IMR-90 (cell line): ENCODE data around the gene PI16. TPM values are rescaled to one million over a fixed set of nuclear protein-coding genes. Genes with fewer than 3 reads are reported as not detected.

Source experiments
- ATAC-seq: fragments of 200-7000 bp; cut with Tn5 transposase; 2 replicates; pipeline ENCODE4 v1.9.1; 2020; ENCODE audit warnings: low read depth, mild to moderate bottlenecking, moderate library complexity
- BruUV-seq: library from RNA; stranded (reverse); fragments of 400-500 nt; replicated peaks from 2 replicates; lab custom pipeline; 2021; lab: Mats Ljungman, UMichigan
- CTCF ChIA-PET: fragments of 300-600 bp; formaldehyde crosslinking; extraction: SDS; loops from one replicate; lab custom pipeline; 2021; ENCODE audit warnings: antibody characterized with exemption; lab: Yijun Ruan, JAX
- POLR2A ChIA-PET: fragments of 300-600 bp; sonication (Branson Sonifier 250); formaldehyde crosslinking; loops from one replicate; lab custom pipeline; 2022; ENCODE audit warnings: antibody characterized with exemption; ENCODE audit not compliant: unreplicated experiment; lab: Charles Lee
- DNase-seq: peaks from one replicate; pipeline ENCODE4 v3.0.0; 2013
- H2AFZ ChIP-seq: replicated peaks from 2 replicates; pipeline ENCODE3; 2013; ENCODE audit warnings: low read length, mild to moderate bottlenecking; ENCODE audit not compliant: poor library complexity
- H2AK5ac ChIP-seq: 2 replicates; pipeline ENCODE4 v1.6.1; 2013; ENCODE audit warnings: low read depth, low read length, inconsistent platforms
- H2AK9ac ChIP-seq: replicated peaks from 2 replicates; pipeline ENCODE3; 2013; ENCODE audit warnings: mild to moderate bottlenecking, low read depth, low read length, moderate library complexity; ENCODE audit not compliant: poor library complexity
- H2BK120ac ChIP-seq: 2 replicates; pipeline ENCODE4 v1.6.1; 2013; ENCODE audit warnings: low read depth, low read length, inconsistent platforms
- H2BK15ac ChIP-seq: 3 replicates; pipeline ENCODE4 v1.6.1; 2013; ENCODE audit warnings: low read depth, low read length, inconsistent platforms
- H2BK20ac ChIP-seq: 2 replicates; pipeline ENCODE4 v1.6.1; 2013; ENCODE audit warnings: low read depth, mild to moderate bottlenecking, inconsistent platforms, low read length, moderate library complexity
- H2BK5ac ChIP-seq: 2 replicates; pipeline ENCODE4 v1.6.1; 2013; ENCODE audit warnings: mild to moderate bottlenecking, low read depth, low read length, inconsistent platforms; ENCODE audit not compliant: poor library complexity, severe bottlenecking
- H3K14ac ChIP-seq: replicated peaks from 2 replicates; pipeline ENCODE4 v1.6.1; 2013; ENCODE audit warnings: low read depth, low read length, inconsistent platforms
- H3K18ac ChIP-seq: 2 replicates; pipeline ENCODE4 v1.6.1; 2013; ENCODE audit warnings: low read depth, low read length, control low read depth
- H3K23ac ChIP-seq: 2 replicates; pipeline ENCODE4 v1.6.1; 2013; ENCODE audit warnings: low read depth, low read length, inconsistent platforms
- H3K27ac ChIP-seq: 2 replicates; pipeline ENCODE4 v1.5.1; 2013; ENCODE audit warnings: mild to moderate bottlenecking, control low read depth, low read length; ENCODE audit not compliant: insufficient read depth
- H3K27me3 ChIP-seq: 2 replicates; pipeline ENCODE4 v1.6.1; 2013; ENCODE audit warnings: low read length; ENCODE audit not compliant: control insufficient read depth, insufficient read depth
- H3K36me3 ChIP-seq: 2 replicates; pipeline ENCODE4 v1.6.1; 2013; ENCODE audit warnings: low read length, mixed read lengths; ENCODE audit not compliant: control insufficient read depth, insufficient read depth
- H3K4ac ChIP-seq: 2 replicates; pipeline ENCODE4 v1.6.1; 2013; ENCODE audit warnings: low read depth, low read length, inconsistent platforms
- H3K4me1 ChIP-seq: 2 replicates; pipeline ENCODE4 v1.6.1; 2013; ENCODE audit warnings: low read length, mixed read lengths; ENCODE audit not compliant: control insufficient read depth, insufficient read depth
- H3K4me2 ChIP-seq: 2 replicates; pipeline ENCODE4 v1.6.1; 2013; ENCODE audit warnings: low read depth, mild to moderate bottlenecking, control low read depth, low read length, moderate library complexity
- H3K4me3 ChIP-seq: 2 replicates; pipeline ENCODE4 v1.5.1; 2013; ENCODE audit warnings: low read depth, mild to moderate bottlenecking, control low read depth, low read length, moderate library complexity; ENCODE audit not compliant: insufficient read depth
- H3K56ac ChIP-seq: 2 replicates; pipeline ENCODE4 v1.6.1; 2013; ENCODE audit warnings: low read length, inconsistent platforms; ENCODE audit not compliant: insufficient read depth; ENCODE audit errors: extremely low read depth
- H3K79me1 ChIP-seq, 2 experiments: 2 replicates each; pipeline ENCODE4 v1.6.1; 2013; ENCODE audit warnings: low read length in 2 of 2, inconsistent platforms in 1 of 2, low read depth in 1 of 2
- H3K9ac ChIP-seq: 2 replicates; pipeline ENCODE4 v1.6.1; 2013; ENCODE audit warnings: low read depth, low read length, control low read depth
- H3K9me1 ChIP-seq: 2 replicates; pipeline ENCODE4 v1.6.1; 2013; ENCODE audit warnings: low read length, inconsistent platforms; ENCODE audit not compliant: insufficient read depth
- H3K9me3 ChIP-seq: 2 replicates; pipeline ENCODE4 v1.6.1; 2013; ENCODE audit warnings: low read length; ENCODE audit not compliant: control insufficient read depth, insufficient read depth
- H4K20me1 ChIP-seq: 2 replicates; pipeline ENCODE4 v1.6.1; 2013; ENCODE audit warnings: low read length, inconsistent platforms; ENCODE audit not compliant: insufficient read depth
- H4K5ac ChIP-seq: 2 replicates; pipeline ENCODE4 v1.6.1; 2013; ENCODE audit warnings: mild to moderate bottlenecking, low read depth, low read length, control low read depth
- H4K8ac ChIP-seq, 2 experiments: 2 replicates each; pipeline ENCODE4 v1.6.1; 2013; ENCODE audit warnings: low read depth in 2 of 2, low read length in 2 of 2, control low read depth in 1 of 2, inconsistent platforms in 1 of 2
- H4K91ac ChIP-seq: 2 replicates; pipeline ENCODE4 v1.6.1; 2013; ENCODE audit warnings: low read depth, low read length, inconsistent platforms; ENCODE audit not compliant: insufficient read depth
- CHD1 ChIP-seq: IDR thresholded peaks from 2 replicates; pipeline ENCODE4 v1.6.1; 2012; ENCODE audit warnings: low read depth, low read length, improper control_type of control experiment
- ELK1 ChIP-seq: fragments of 150-350 bp; IDR thresholded peaks from 2 replicates; pipeline ENCODE4 v1.6.1; 2016; ENCODE audit warnings: low read depth, mild to moderate bottlenecking, low read length, moderate library complexity, borderline replicate concordance
- FOS ChIP-seq: fragments of 150-350 bp; IDR thresholded peaks from 2 replicates; pipeline ENCODE4 v1.6.1; 2016; ENCODE audit warnings: low read depth, low read length
- MAFK ChIP-seq: IDR thresholded peaks from 2 replicates; pipeline ENCODE4 v1.6.1; 2012; ENCODE audit warnings: low read depth, low read length, improper control_type of control experiment
- MAZ ChIP-seq: IDR thresholded peaks from 2 replicates; pipeline ENCODE4 v1.6.1; 2012; ENCODE audit warnings: low read depth, mild to moderate bottlenecking, low read length, improper control_type of control experiment, moderate library complexity, borderline replicate concordance
- MXI1 ChIP-seq: IDR thresholded peaks from 2 replicates; pipeline ENCODE4 v1.6.1; 2012; ENCODE audit warnings: low read depth, mild to moderate bottlenecking, low read length, moderate library complexity, borderline replicate concordance
- POLR2A ChIP-seq: IDR thresholded peaks from 2 replicates; pipeline ENCODE4 v1.6.1; 2012; ENCODE audit warnings: mild to moderate bottlenecking, low read depth, low read length
- USF2 ChIP-seq: fragments of 150-350 bp; IDR thresholded peaks from 2 replicates; pipeline ENCODE4 v1.6.1; 2017; ENCODE audit warnings: mild to moderate bottlenecking, antibody characterized with exemption, low read length, low read depth
- WGBS, 2 experiments: methylation state at CpG; one replicate each; pipeline versions ENCODE4 v1.1.5 to v1.1.7; 2013; ENCODE audit warnings: missing lambda C conversion rate in 2 of 2; ENCODE audit not compliant: insufficient read length in 1 of 2; ENCODE audit errors: extremely low coverage in 2 of 2; 5-methylcytosine and 5-hydroxymethylcytosine counted together
- dilution Hi-C: fragments of 300-500 bp; cut with HindIII; formaldehyde crosslinking; loops from one replicate; pipeline ENCODE4 v1.14.3; 2018; ENCODE audit warnings: low sequenced_read_pairs; ENCODE audit not compliant: unreplicated experiment
- in situ Hi-C: fragments of 300-500 bp; cut with MboI; formaldehyde crosslinking; loops from 3 replicates; pipeline ENCODE4 v1.14.3; 2019; ENCODE audit warnings: low sequenced_read_pairs, inconsistent platforms, mixed read lengths
- intact Hi-C: fragments of 100-400 bp; cut with micrococcal nuclease; formaldehyde crosslinking; loops from 2 replicates; pipeline ENCODE4 v1.10.0; 2022
- polyA plus RNA-seq, 3 experiments: library from polyadenylated mRNA; depleted of rRNA; stranded (reverse); fragments of >200 nt; gene quantifications; 2 replicates each; pipeline ENCODE4 v1.2.3, GENCODE V29; 2012; ENCODE audit warnings: low replicate concordance in 1 of 3
- total RNA-seq: library from RNA; depleted of rRNA; stranded (reverse); fragments of >200 nt; gene quantifications from 2 replicates; pipeline ENCODE4 v1.2.3, GENCODE V29; 2012

Gene PI16
- total and polyA plus RNA-seq, 2 of the 4 experiments (the other 2 are of a cell fraction) = 0.21 TPM; not detected in 1

GRCh38 chr6:36999061-36999750, 44.7 kb downstream of the PI16 start:
- Histone ChIP-seq H2AK5ac (no peak overlapping the region), H2BK120ac (no peak overlapping the region), H3K4ac (no peak overlapping the region), H4K8ac (no peak overlapping the region), H4K91ac (no peak overlapping the region), H3K9me3 (no peaks in the 10 kb centered on the region), H2AFZ (no peak overlapping the region), H3K9me1 (no peaks in the 10 kb centered on the region), H3K79me1 (no peaks in the 10 kb centered on the region), H3K18ac (no peak overlapping the region), H4K5ac (no peak overlapping the region), H3K27ac (no peak overlapping the region), H2AK9ac (no peak overlapping the region), H3K14ac (no peak overlapping the region), H3K4me3 (no peak overlapping the region), H3K27me3 (peaks cover 40% of the 10 kb centered on the region), H2BK5ac (no peak overlapping the region), H3K23ac (no peak overlapping the region), H3K4me2 (no peak overlapping the region), H2BK20ac (no peak overlapping the region), H3K56ac (no peak overlapping the region), H2BK15ac (no peak overlapping the region), H4K20me1 (no peaks in the 10 kb centered on the region), H3K9ac (no peak overlapping the region), H3K4me1 (no peaks in the 10 kb centered on the region), H3K36me3 (no peaks in the 10 kb centered on the region)
- intact Hi-C loops = no loop called here
- BruUV-seq = no TSS peak
- CTCF ChIA-PET = no interaction called here
- no peak for ATAC-seq
- no CpG with 5 or more reads among the region's 15 CpGs for WGBS, 2 experiments
- dilution Hi-C loops = no loop called here
- in situ Hi-C loops = no loop called here
- DNase-seq = no peak
- POLR2A ChIA-PET = no interaction called here
- TF ChIP-seq MAFK (no peak), ELK1 (no peak), USF2 (no peak), MXI1 (no peak), CHD1 (no peak), FOS (no peak), POLR2A (no peak), MAZ (no peak)
